ENCODE results near the gene IL32.
"Not testable (repeated sequence)": the region's sequence is repeated elsewhere in the genome, so short reads cannot be mapped to it uniquely, and the experiment has no call there.

Gene IL32

GRCh38 chr16:3068487-3068886 lies 3.0 kb downstream of the IL32 start:
- in situ Hi-C loops (cut with MboI; ENCODE audit: low sequenced_read_pairs), result no loop called here

GRCh38 chr16:3069146-3069545 lies 3.7 kb downstream of the IL32 start:
- in situ Hi-C loops (cut with MboI; ENCODE audit: low sequenced_read_pairs), result not testable (repeated sequence)

GRCh38 chr16:3070608-3071111 lies 5.2 kb downstream of the IL32 start:
- in situ Hi-C loops (cut with MboI; ENCODE audit: low sequenced_read_pairs), result no loop called here

GRCh38 chr16:3071655-3072054 lies 6.2 kb downstream of the IL32 start:
- in situ Hi-C loops (cut with MboI; ENCODE audit: low sequenced_read_pairs), result no loop called here

- in situ Hi-C loops (cut with MboI; ENCODE audit: low sequenced_read_pairs), result not testable (repeated sequence)
These were observed 6.7 kb downstream of the IL32 start for GRCh38 chr16:3072148-3072547.

GRCh38 chr16:3072576-3073263 lies 7.3 kb downstream of the IL32 start:
- in situ Hi-C loops (cut with MboI; ENCODE audit: low sequenced_read_pairs), result not testable (repeated sequence)

- in situ Hi-C loops (cut with MboI; ENCODE audit: low sequenced_read_pairs), result no loop called here
These were observed 8.0 kb downstream of the IL32 start for GRCh38 chr16:3073448-3073847.

GRCh38 chr16:3074860-3075522 lies 9.6 kb downstream of the IL32 start:
- in situ Hi-C loops (cut with MboI; ENCODE audit: low sequenced_read_pairs), result no loop called here

- in situ Hi-C loops (cut with MboI; ENCODE audit: low sequenced_read_pairs), result no loop called here
These were observed 10.1 kb downstream of the IL32 start for GRCh38 chr16:3075523-3075915.

- in situ Hi-C loops (cut with MboI; ENCODE audit: low sequenced_read_pairs), result not testable (repeated sequence)
These were observed 10.5 kb downstream of the IL32 start for GRCh38 chr16:3075946-3076345.

GRCh38 chr16:3076577-3076976 lies 11.1 kb downstream of the IL32 start:
- in situ Hi-C loops (cut with MboI; ENCODE audit: low sequenced_read_pairs), result no loop called here

GRCh38 chr16:3080024-3080423 lies 14.6 kb downstream of the IL32 start:
- in situ Hi-C loops (cut with MboI; ENCODE audit: low sequenced_read_pairs), result no loop called here

GRCh38 chr16:3081957-3082356 lies 16.5 kb downstream of the IL32 start:
- in situ Hi-C loops (cut with MboI; ENCODE audit: low sequenced_read_pairs), result not testable (repeated sequence)

- in situ Hi-C loops (cut with MboI; ENCODE audit: low sequenced_read_pairs), result not testable (repeated sequence)
These were observed 18.0 kb downstream of the IL32 start for GRCh38 chr16:3083408-3083807.

- in situ Hi-C loops (cut with MboI; ENCODE audit: low sequenced_read_pairs), result no loop called here
These were observed 19.1 kb downstream of the IL32 start for GRCh38 chr16:3084491-3084890.

- in situ Hi-C loops (cut with MboI; ENCODE audit: low sequenced_read_pairs), result no loop called here
These were observed 19.7 kb downstream of the IL32 start for GRCh38 chr16:3084969-3085670.

- in situ Hi-C loops (cut with MboI; ENCODE audit: low sequenced_read_pairs), result no loop called here
These were observed 20.6 kb downstream of the IL32 start for GRCh38 chr16:3085868-3086595.

GRCh38 chr16:3086596-3087242 lies 21.3 kb downstream of the IL32 start:
- in situ Hi-C loops (cut with MboI; ENCODE audit: low sequenced_read_pairs), result no loop called here

- in situ Hi-C loops (cut with MboI; ENCODE audit: low sequenced_read_pairs), result no loop called here
These were observed 22.1 kb downstream of the IL32 start for GRCh38 chr16:3087243-3088235.

Measured in HL-60/S4 (cell line).